Mesothelial cell of epicardium (in vitro differentiated cells): ENCODE results near the gene SLC23A1. TPM values are rescaled to one million over a fixed set of nuclear protein-coding genes. Genes with fewer than 3 reads are reported as not detected.

Source experiments
- DNase-seq, 2 experiments: peaks; one replicate each; pipeline ENCODE4 v3.0.0; 2021; ENCODE audit warnings: low spot score in 2 of 2; ENCODE audit not compliant: unreplicated experiment in 2 of 2
- H3K27ac Mint-ChIP-seq: 2 replicates; pipeline ENCODE4 v1.8.0; 2021; ENCODE audit warnings: mixed read lengths
- H3K27me3 Mint-ChIP-seq: 2 replicates; pipeline ENCODE4 v1.8.0; 2021; ENCODE audit warnings: low read depth, mixed read lengths
- H3K36me3 Mint-ChIP-seq: 2 replicates; pipeline ENCODE4 v1.8.0; 2021; ENCODE audit warnings: mixed read lengths
- H3K4me1 Mint-ChIP-seq: 2 replicates; pipeline ENCODE4 v1.8.0; 2021; ENCODE audit warnings: mixed read lengths
- H3K4me3 Mint-ChIP-seq: 2 replicates; pipeline ENCODE4 v1.8.0; 2021; ENCODE audit warnings: mild to moderate bottlenecking, moderate library complexity, mixed read lengths
- H3K9me3 Mint-ChIP-seq: 2 replicates; pipeline ENCODE4 v1.8.0; 2021; ENCODE audit warnings: mixed read lengths
- total RNA-seq: library from RNA; stranded (reverse); gene quantifications from 3 replicates; pipeline ENCODE4 v1.2.1, GENCODE V29; 2021
- TF ChIP-seq, protein P1 (sequence below): fragments of 200-600 bp; sonication (generic); IDR thresholded peaks from one replicate; pipeline ENCODE4 v1.5.0; 2021; ENCODE audit warnings: antibody characterized with exemption; ENCODE audit not compliant: unreplicated experiment

The SLC23A1 gene
- total RNA-seq, result not detected in 3 replicates

DNA sequence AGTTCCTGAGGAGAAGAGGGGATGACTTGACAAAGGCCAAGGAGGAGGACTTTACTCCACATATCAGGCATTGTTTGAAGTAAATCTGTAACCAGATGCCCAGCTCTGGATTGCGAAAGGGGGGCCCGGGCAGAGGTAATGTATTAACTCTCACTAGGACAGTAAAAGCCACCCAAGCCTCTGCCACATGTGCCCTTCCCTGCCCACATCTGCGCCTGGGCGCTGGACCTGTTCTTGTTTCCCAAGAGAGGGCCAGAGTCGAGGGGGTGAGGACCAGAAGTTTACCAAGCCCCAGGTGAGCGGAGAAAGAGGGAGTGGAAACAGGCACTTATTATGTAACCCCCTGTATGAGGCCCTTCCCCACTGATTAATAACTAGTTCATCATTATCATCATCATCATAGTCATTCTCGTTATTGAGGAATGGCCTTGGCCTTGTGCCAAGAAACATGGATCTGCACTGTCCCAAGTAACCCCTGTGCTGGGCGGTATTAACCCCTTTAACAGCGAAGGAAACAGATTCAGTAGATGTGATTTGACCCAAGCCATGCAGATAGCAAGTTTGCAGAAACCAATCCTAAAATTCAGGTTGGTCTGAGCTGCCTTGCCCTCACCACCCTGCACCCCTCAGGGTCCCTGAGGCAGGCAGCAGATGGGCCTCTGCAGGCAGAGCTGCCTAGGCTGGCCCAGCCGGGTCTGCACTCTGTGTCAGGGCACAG, at the start of gene SLC23A1:
TSS of gene SLC23A1 (minus strand) at position 23 of the 718 bp plus-strand sequence. CDS start 44 bp downstream, outside the sequence.
- Mint-ChIP-seq H3K4me1 (peaks cover 21% of the 10 kb centered on the region), H3K9me3 (no peaks in the 10 kb centered on the region), H3K27me3 (peaks cover 1% of the 10 kb centered on the region), H3K36me3 (no peaks in the 10 kb centered on the region), H3K4me3 (no peak within 1 kb of the TSS), H3K27ac (no peak within 1 kb of the TSS)
- TF ChIP-seq, protein P1, sequence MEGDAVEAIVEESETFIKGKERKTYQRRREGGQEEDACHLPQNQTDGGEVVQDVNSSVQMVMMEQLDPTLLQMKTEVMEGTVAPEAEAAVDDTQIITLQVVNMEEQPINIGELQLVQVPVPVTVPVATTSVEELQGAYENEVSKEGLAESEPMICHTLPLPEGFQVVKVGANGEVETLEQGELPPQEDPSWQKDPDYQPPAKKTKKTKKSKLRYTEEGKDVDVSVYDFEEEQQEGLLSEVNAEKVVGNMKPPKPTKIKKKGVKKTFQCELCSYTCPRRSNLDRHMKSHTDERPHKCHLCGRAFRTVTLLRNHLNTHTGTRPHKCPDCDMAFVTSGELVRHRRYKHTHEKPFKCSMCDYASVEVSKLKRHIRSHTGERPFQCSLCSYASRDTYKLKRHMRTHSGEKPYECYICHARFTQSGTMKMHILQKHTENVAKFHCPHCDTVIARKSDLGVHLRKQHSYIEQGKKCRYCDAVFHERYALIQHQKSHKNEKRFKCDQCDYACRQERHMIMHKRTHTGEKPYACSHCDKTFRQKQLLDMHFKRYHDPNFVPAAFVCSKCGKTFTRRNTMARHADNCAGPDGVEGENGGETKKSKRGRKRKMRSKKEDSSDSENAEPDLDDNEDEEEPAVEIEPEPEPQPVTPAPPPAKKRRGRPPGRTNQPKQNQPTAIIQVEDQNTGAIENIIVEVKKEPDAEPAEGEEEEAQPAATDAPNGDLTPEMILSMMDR, result no peak
- no peak for DNase-seq

DNA sequence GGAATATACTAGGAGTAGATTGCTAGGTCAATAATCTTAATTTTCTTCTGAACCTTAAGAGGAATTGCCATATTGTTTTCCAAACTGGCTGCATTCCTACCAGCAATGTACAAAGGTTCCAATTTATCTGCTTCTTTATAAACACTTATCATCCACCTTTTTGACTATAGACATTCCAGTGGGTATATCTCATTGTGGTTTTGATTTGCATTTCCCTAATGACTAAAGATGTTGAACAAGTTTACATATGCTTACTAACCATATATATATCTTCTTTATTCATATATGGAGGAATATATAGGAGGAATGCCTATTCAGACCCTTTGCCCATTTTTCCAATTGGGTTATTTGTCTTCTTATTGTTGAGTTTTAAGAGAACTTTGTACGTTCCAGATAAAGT, 48.6 kb upstream of the SLC23A1 start:
- Mint-ChIP-seq H3K36me3 (peaks cover 28% of the 10 kb centered on the region), H3K4me3 (no peak overlapping the region), H3K9me3 (no peaks in the 10 kb centered on the region), H3K27me3 (no peaks in the 10 kb centered on the region), H3K27ac (no peak overlapping the region), H3K4me1 (no peaks in the 10 kb centered on the region)
- no peak for DNase-seq
- TF ChIP-seq, protein P1, result no peak

DNA sequence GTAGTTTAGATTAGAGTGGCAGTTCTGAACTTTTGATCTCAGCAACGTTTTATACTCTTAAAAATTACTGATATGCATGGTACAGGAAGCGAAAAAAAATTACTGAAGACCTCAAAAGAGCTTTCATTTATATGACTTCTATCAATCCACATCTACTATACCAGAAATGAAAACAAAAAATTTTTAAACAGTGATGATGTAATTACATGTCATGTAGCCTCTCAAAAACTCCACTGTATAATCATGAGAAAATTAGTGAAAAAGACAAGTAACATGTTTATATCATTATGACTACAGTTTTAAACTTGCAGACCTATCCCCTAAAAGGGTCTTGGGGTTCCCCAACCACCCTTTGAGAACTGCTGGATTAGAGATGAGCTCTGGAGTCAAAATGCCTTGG, 46.9 kb upstream of the SLC23A1 start:
- H3K9me3 Mint-ChIP-seq, result no peaks in the 10 kb centered on the region
- peaks cover 27% of the 10 kb centered on the region for H3K36me3 Mint-ChIP-seq
- no peak for DNase-seq
- H3K27ac Mint-ChIP-seq, result no peak overlapping the region
- no peaks in the 10 kb centered on the region for H3K4me1 Mint-ChIP-seq
- H3K4me3 Mint-ChIP-seq, result no peak overlapping the region
- TF ChIP-seq, protein P1, result no peak
- H3K27me3 Mint-ChIP-seq, result no peaks in the 10 kb centered on the region

DNA sequence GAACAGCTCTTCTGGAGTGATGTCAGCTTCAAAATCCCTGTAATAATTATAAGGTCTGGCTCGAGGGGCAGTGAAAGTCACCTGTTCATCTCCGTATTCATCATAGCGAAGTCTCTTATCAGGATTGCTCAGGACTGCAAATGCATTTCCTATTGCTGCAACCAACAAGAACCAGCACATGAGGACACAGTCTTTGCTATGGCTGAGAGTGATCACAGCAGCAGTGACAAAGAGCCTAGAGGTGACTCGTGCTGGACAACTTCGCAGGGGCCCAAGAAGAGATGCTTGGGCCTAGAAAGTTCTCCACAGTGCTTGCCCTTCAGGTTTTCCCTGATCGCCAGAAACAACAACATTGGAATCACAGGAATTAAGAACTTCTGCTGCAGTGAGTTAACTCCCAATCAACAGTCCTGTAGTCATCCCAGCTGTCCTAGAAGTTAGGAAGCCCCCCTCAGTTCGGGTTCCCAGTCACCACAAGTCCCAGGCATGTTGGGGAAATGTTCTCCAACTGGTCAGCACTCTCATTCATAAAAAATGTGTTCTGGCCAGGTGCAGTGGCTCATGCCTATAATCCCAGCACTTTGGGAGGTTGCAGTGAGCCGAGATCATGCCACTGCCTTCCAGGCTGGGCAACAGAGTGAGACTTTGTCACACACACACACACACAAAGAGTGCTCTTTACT, 43.2 kb upstream of the SLC23A1 start:
- H3K4me1 Mint-ChIP-seq, result no peaks in the 10 kb centered on the region
- TF ChIP-seq, protein P1, result no peak
- no peak overlapping the region for H3K27ac Mint-ChIP-seq
- no peaks in the 10 kb centered on the region for H3K27me3 Mint-ChIP-seq
- no peak overlapping the region for H3K4me3 Mint-ChIP-seq
- peaks cover 36% of the 10 kb centered on the region for H3K36me3 Mint-ChIP-seq
- no peak for DNase-seq
- no peaks in the 10 kb centered on the region for H3K9me3 Mint-ChIP-seq

DNA sequence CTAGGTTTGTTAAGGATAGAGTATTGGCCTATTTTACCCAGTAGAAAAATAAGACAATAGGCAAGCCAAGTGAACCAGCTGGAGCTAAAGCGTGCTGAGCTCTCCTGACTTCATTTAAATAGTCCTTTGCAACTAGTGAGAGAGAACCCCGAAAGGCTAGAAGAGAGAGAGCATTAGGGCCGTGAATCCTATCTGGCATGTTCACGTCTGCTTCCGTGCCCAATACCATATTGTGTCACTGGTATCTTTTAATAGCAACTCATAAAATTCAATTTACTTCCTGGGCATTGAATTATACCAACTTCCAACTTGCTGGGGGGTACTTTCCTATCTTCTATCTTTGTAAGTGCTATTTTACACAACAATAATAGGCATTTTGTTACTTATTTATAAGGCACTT, 42.4 kb upstream of the SLC23A1 start:
- Mint-ChIP-seq H3K4me3 (no peak overlapping the region), H3K9me3 (no peaks in the 10 kb centered on the region), H3K27me3 (no peaks in the 10 kb centered on the region), H3K36me3 (peaks cover 40% of the 10 kb centered on the region), H3K27ac (no peak overlapping the region), H3K4me1 (no peaks in the 10 kb centered on the region)
- TF ChIP-seq, protein P1, result no peak
- no peak for DNase-seq
